GM19238 (cell line): ENCODE measurements around the gene BEND5.
A peak's percentile ranks its signal among the peaks of the same experiment; 100 is the strongest.

Source experiments
- DNase-seq: peaks from one replicate; pipeline ENCODE4 v3.0.0; 2011; ENCODE audit warnings: low spot score; ENCODE audit not compliant: insufficient read length

The BEND5 gene

DNA sequence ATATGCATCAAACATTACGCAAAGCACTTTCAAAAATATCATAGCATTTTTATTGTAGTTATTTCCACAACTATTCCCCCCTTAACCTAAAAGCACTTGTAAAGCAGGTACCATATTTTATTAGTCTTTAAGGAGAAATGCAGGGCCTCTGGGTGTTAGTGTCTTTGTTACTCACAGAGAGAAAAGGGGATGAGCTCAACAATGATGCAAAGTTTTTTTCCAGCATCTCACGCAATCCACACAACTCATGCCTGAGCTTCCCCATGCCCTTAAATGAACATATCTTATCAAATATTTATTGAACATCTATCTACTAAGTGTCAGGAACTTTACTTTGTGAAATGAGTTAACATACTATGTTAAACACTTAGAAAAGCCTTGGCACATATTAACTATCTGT lies 50.6 kb downstream of the BEND5 start:
- DNase-seq: no peak

DNA sequence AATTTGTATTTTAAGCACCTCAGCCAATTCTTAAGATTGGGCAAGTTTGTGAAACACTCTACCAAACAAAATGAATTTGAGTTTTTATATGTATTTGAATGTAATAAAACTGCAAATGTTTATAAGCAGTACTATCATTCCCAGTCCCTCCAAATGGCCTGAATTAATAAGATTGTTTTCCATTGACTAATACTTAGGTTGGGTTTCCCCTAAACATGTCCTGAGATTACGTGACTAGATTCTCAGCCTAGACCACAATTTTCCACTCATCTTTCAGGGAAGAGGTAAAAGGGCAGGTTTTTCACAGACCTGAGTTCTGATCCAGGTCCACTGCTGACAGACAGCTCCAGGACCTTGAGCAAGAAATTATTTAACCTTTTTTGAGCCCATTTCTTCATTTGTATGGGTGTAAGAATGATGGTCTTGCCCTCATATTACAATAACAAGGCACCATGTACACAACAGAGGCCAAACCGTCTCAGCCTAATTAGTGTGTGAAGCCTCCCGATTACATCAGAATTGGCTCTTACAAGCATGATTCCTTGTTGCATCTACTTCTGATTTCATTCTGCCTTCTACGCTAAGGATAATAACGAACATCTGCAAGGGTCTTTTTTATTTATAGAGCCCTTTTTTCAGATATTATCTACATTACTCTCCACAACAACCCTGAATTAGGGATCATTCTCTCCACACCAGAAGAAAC lies 51.2 kb downstream of the BEND5 start:
- no peak for DNase-seq

GRCh38 chr1:48720929-48721328 lies 55.8 kb downstream of the BEND5 start:
- DNase-seq: no peak

DNA sequence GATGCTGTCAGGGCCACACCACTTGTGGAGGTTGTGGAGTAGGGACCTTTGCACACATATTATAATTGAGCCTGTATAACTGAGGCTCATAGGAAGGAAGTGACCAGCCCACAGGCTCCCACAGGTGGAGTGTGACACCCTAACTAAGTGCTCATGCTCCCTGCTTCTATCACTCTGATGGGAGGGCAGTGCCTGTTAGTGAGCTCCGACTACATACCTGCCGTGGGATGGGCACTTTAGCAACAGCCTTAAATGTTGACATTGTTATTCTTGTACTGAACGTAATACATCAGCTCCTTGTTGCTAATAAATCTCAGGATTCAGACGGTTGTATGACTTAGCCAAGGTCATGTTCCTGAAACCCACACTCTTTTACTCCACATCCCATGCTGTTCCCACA lies 58.0 kb downstream of the BEND5 start:
- DNase-seq: no peak

GRCh38 chr1:48718116-48718630 lies 58.5 kb downstream of the BEND5 start:
- DNase-seq: no peak

GRCh38 chr1:48717082-48717481 lies 59.6 kb downstream of the BEND5 start:
- no peak for DNase-seq

- DNase-seq: no peak
Observed at GRCh38 chr1:48715921-48716320, 60.8 kb downstream of the BEND5 start.

DNA sequence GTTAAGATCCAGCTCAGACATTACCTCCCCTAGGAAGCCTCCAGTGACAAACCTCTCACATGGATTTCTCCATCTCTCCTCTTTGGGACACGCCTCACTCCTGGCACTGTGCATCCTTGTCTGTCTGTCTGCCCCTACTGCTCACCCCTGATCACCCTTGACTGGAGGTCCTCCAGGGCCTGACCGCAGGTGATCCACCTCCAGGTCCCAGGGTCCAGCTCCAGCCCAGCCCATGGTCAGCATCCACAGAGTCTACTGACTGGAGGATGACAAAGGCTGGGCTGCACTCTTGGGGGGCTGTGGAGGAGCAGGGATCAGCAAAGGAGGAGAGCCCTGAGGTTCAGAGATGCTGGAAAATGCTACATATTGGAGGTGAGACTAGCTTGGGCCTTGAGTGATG lies 65.8 kb downstream of the BEND5 start:
- no peak for DNase-seq

- no peak for DNase-seq
Observed at GRCh38 chr1:48710318-48710717, 66.4 kb downstream of the BEND5 start.

DNA sequence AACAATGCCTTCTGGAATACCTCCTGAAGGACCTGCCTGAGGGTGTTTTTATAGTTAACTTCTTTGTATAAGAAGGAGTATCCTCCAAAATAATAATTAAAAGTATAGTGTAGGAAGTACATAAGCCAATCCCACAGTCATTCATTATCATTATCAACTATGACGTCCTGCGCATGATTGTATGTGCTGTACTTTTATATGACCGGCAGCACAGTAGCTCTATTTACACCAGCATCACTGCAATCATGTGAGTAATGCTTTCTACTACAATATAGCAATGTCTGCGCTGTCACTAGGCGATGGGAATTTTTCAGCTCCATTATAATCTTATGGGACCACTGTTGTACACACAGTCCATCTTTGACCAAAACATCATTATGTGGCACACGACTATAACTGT lies 72.0 kb downstream of the BEND5 start:
- DNase-seq: no peak

- DNase-seq: no peak
Observed at GRCh38 chr1:48701445-48701844, 75.2 kb downstream of the BEND5 start.

GRCh38 chr1:48697066-48697707 lies 79.5 kb downstream of the BEND5 start:
- peak; percentile 25 for DNase-seq

DNA sequence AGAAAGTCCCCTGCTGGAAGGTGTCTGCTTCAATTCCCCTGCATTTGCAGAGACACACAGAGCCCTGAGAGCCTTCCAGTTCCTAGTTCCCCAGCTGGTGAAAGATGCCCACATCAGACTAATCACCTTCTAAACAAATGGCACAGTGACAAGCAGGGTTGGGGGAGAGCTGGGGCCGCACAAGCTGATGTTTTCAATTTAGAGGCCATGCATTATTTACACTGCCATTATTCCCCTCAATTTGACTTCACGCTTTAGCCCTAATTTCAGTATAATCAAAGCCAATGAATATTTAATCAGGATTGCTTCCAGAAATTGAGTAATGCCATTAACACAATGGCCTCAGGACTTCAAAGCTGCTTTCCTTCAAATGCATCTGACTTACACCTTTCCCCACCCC lies 81.5 kb downstream of the BEND5 start:
- no peak for DNase-seq

DNA sequence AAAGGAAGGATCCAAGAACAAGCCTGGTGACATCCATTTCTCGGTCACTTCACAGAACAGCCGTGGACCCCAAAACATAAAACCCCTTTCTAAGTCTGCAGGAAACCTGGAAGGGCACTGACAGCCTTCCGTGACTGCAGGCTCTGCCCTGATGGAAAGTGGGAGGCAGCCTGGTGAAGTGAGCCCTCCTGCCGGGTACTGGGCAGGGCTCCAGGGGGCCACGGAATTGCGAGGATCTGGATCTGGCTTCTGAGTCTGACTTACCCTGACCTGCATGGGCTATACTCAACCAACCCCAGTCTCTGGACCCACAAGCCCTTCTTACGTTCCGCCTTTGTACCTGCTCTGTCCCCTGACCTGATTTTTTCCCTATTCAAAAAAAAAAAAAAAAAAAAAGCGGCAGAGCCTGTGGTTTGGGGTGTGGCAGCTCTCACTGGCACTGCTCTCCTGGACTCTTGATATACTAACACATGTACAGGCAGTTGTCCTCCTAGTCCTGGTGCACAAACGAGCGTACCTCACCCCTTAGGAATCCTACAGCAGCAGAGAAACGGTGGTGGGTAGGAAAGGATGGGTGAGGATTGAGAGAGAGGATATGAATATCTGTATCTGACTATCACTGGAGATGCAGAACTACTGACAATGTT lies 82.9 kb downstream of the BEND5 start:
- no peak for DNase-seq

GRCh38 chr1:48693180-48693579 lies 83.5 kb downstream of the BEND5 start:
- no peak for DNase-seq

DNA sequence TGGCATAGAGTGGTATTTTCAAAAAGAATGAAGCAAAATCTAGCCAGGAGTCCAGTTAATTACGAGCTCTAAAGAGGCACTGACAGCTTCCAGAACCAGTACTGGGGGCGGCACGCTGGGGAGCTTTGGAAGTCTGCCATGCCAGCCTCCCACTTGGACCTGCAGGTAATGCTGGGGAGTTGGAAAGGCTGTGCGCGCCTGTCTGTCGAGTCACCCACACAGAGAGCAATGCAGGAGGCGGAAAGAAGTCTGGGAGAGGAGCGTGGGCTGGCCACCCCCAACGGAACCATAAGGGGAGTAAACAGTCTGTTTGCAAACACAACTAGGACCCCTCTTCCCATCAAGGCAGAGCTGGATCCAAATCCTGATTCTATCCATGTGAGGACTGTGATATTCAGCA lies 84.5 kb downstream of the BEND5 start:
- DNase-seq: no peak

DNA sequence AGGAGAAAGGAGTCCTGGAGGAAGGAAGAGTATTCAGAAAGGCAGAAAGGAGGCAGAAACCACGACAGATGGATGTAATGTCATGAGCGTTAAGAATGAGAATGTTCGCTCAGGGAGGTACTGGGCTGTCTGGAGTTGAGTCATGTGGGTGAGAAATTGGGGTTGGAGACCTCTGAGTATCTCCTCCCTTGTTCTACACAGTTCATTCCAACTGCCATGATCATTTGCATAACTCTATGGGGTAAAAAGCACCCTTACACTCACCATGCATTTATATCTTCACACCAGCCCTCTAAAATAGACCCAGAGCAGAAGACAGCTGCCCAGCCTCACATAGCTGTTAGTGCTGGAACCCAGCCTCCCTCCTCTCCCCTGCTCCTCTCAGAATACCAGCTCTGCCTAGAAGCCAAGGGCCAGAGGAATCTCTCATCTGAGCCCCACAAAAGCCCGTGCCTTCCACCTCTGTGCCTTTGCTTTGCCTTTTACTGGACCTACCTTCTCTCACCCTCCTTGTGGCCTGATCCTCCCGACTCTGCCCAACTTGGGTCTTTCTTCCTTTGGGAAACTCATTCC lies 85.2 kb downstream of the BEND5 start:
- DNase-seq: no peak

- DNase-seq: no peak
Observed at GRCh38 chr1:48688102-48688760, 88.5 kb downstream of the BEND5 start.

DNA sequence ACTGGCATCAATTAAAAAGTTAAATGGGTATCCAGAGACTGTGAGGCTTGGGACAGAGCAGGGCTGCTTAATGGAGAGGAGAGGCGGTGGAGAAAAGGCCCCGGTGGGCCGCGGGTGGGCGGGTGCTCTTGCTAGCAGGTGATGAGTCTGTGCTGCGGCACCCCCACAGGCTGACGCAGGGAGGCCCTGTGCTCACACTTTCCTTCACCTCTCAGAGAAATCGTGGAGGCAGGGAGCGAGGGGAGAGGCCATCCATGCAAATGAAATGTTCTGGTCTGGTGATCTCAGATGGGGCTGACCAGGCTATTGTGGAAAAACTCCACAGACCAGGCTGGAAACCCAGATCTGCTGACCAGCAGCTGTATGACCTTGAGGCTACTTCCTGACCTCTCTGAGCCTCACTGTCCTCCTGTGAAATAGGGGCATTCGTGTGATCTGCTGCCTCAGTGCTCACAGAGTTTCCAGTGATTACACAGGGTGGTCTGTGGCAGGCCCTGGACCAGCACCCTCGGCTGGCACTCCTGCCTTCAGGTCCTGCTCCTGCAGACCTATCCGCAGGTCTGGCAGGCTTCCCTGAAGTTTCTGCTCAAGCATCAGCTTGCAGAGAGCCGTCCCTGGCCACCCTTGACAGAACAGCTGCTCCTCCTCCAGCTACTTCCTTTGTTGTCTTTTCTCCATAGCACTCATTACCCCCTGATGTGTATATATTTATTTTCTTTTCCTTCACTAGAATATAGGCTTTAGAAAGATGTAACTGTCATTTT lies 89.2 kb downstream of the BEND5 start:
- no peak for DNase-seq

- DNase-seq: no peak
Observed at GRCh38 chr1:48686159-48686558, 90.5 kb downstream of the BEND5 start.

DNA sequence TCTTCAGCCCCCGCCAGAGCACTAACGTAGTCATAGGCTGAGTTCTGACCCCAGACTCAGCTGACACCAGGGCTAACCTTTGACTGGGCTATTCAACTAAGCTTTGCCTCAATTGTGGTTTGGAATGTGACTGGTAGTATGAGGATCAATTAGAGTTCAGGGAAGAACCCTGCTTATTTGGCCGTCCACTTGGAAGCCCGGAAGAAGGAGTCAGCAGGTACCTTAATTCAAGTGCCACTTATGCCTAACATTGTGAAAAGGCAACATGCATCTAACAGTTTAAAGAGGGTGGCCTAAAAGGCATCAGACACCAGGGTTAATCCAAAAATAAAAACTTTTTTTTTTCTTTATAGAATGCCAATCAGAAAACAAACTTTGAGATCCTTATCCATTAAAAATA lies 92.3 kb downstream of the BEND5 start:
- DNase-seq: no peak
